ENCODE results near the gene HEMK1. TPM values are rescaled to one million over a fixed set of nuclear protein-coding genes. Genes with fewer than 3 reads are reported as not detected.

Gene HEMK1
- total RNA-seq, 1 donor from 2014 or later, result 7.8 TPM

Other genes with a start within 250 kb of the HEMK1 start
- gene HYAL2, start 246.8 kb upstream of the HEMK1 start, total RNA-seq, result 43.8 TPM
- gene TUSC2, start 241.3 kb upstream of the HEMK1 start, total RNA-seq, result 7.8 TPM
- 17.7 TPM for gene RASSF1, start 228.7 kb upstream of the HEMK1 start, total RNA-seq
- 0.52 TPM for gene ZMYND10, start 223.8 kb upstream of the HEMK1 start, total RNA-seq
- gene NPRL2, start 218.7 kb upstream of the HEMK1 start, total RNA-seq, result 15.7 TPM
- gene CYB561D2, start 218.7 kb upstream of the HEMK1 start, total RNA-seq, result 14.1 TPM
- 24.5 TPM for gene TMEM115, start 210.0 kb upstream of the HEMK1 start, total RNA-seq
- 1.0 TPM for gene CACNA2D2, start 65.9 kb upstream of the HEMK1 start, total RNA-seq
- gene C3orf18, start 1.8 kb upstream of the HEMK1 start, total RNA-seq, result 11.5 TPM
- 4.7 TPM for gene CISH, start 42.3 kb downstream of the HEMK1 start, total RNA-seq
- gene MAPKAPK3, start 47.6 kb downstream of the HEMK1 start, total RNA-seq, result 20.9 TPM
- 0.52 TPM for gene DOCK3, start 105.4 kb downstream of the HEMK1 start, total RNA-seq

Measured in skeletal muscle tissue (tissue), 1 donor.